Measurements from ENCODE around the gene PTCH1. TPM values are rescaled to one million over a fixed set of nuclear protein-coding genes. Genes with fewer than 3 reads are reported as not detected.

Gene PTCH1
- total and polyA plus RNA-seq, 2 donors (not counting 1 experiment from before 2014, with no cell fraction given) = 3.3 to 20.1 TPM

- peaks cover 5% of the 10 kb centered on the region for H3K79me2 ChIP-seq (ENCODE audit: control insufficient read depth, insufficient read depth, low read length)
- peak overlapping the region; percentile 37 for H3K27ac ChIP-seq (ENCODE audit: insufficient read depth, low read length)
- H3K9me3 ChIP-seq (ENCODE audit: control insufficient read depth, insufficient read depth, low read depth, low read length) = no peaks in the 10 kb centered on the region
- no peak for TF ChIP-seq EZH2 (IDR thresholded peaks at IDR 0.05; ENCODE audit: low read length, missing control alignments)
- TF ChIP-seq CTCF (conservative IDR thresholded peaks at IDR 0.05 in 1 of 2, IDR thresholded peaks at IDR 0.05 in 1 of 2; ENCODE audit: low read depth in 1 of 2, low read length in 2 of 2) = no peak
- peak overlapping the region; percentile 69 for H3K4me2 ChIP-seq (ENCODE audit: extremely low read depth, insufficient read depth, low read length)
- peaks cover 9% of the 10 kb centered on the region for H3K4me1 ChIP-seq (ENCODE audit: control insufficient read depth, extremely low read depth, insufficient read depth, low read length)
- peak overlapping the region; percentile 74 to 89 (median 82) for H3K4me3 ChIP-seq (replicated peaks in 1 of 4; ENCODE audit: control extremely low read depth in 1 of 4, insufficient read depth in 1 of 4, low read depth in 3 of 4, low read length in 4 of 4)
- no peaks in the 10 kb centered on the region for H3K27me3 ChIP-seq (ENCODE audit: control insufficient read depth, insufficient read depth, low read length)
- no peaks in the 10 kb centered on the region for H3K36me3 ChIP-seq (ENCODE audit: control insufficient read depth, insufficient read depth, low read length)
- peak overlapping the region; percentile 57 for H3K9ac ChIP-seq (ENCODE audit: insufficient read depth, low read length)
- peak; percentile 77 for DNase-seq (ENCODE audit: low read depth in 2 of 2)
- H2AFZ ChIP-seq (ENCODE audit: low read length) = peak overlapping the region; percentile 25
- no peaks in the 10 kb centered on the region for H4K20me1 ChIP-seq (ENCODE audit: control insufficient read depth, extremely low read depth, insufficient read depth, low read length)
These were observed 9.1 kb downstream of the PTCH1 start for GRCh38 chr9:95507464-95508241.

- no peaks in the 10 kb centered on the region for H3K27me3 ChIP-seq (ENCODE audit: control insufficient read depth, insufficient read depth, low read length)
- H3K4me2 ChIP-seq (ENCODE audit: extremely low read depth, insufficient read depth, low read length) = peak overlapping the region; percentile 69
- H4K20me1 ChIP-seq (ENCODE audit: control insufficient read depth, extremely low read depth, insufficient read depth, low read length) = no peaks in the 10 kb centered on the region
- peak; percentile 61 to 75 for DNase-seq (ENCODE audit: low read depth in 2 of 2)
- H3K9me3 ChIP-seq (ENCODE audit: control insufficient read depth, insufficient read depth, low read depth, low read length) = no peaks in the 10 kb centered on the region
- no peak for TF ChIP-seq CTCF (conservative IDR thresholded peaks at IDR 0.05 in 1 of 2, IDR thresholded peaks at IDR 0.05 in 1 of 2; ENCODE audit: low read depth in 1 of 2, low read length in 2 of 2)
- TF ChIP-seq EZH2 (IDR thresholded peaks at IDR 0.05; ENCODE audit: low read length, missing control alignments) = no peak
- no peaks in the 10 kb centered on the region for H3K36me3 ChIP-seq (ENCODE audit: control insufficient read depth, insufficient read depth, low read length)
- H3K9ac ChIP-seq (ENCODE audit: insufficient read depth, low read length) = peak overlapping the region; percentile 66
- peak overlapping the region; percentile 74 to 89 (median 82) for H3K4me3 ChIP-seq (replicated peaks in 1 of 4; ENCODE audit: control extremely low read depth in 1 of 4, insufficient read depth in 1 of 4, low read depth in 3 of 4, low read length in 4 of 4)
- peaks cover 1% of the 10 kb centered on the region for H3K79me2 ChIP-seq (ENCODE audit: control insufficient read depth, insufficient read depth, low read length)
- peaks cover 3% of the 10 kb centered on the region for H3K4me1 ChIP-seq (ENCODE audit: control insufficient read depth, extremely low read depth, insufficient read depth, low read length)
- peak overlapping the region; percentile 57 for H2AFZ ChIP-seq (ENCODE audit: low read length)
- H3K27ac ChIP-seq (ENCODE audit: insufficient read depth, low read length) = peak overlapping the region; percentile 37
These were observed 9.9 kb downstream of the PTCH1 start for GRCh38 chr9:95506678-95507463.

GRCh38 chr9:95506428-95506677 is 10.4 kb downstream of the PTCH1 start:
- Histone ChIP-seq H3K4me3 (replicated peaks in 1 of 4; ENCODE audit: control extremely low read depth in 1 of 4, insufficient read depth in 1 of 4, low read depth in 3 of 4, low read length in 4 of 4) (peak overlapping the region; percentile 74 to 89 (median 82)), H3K27ac (ENCODE audit: insufficient read depth, low read length) (peak overlapping the region; percentile 37), H3K4me2 (ENCODE audit: extremely low read depth, insufficient read depth, low read length) (peak overlapping the region; percentile 69), H3K79me2 (ENCODE audit: control insufficient read depth, insufficient read depth, low read length) (peaks cover 1% of the 10 kb centered on the region), H3K4me1 (ENCODE audit: control insufficient read depth, extremely low read depth, insufficient read depth, low read length) (peaks cover 3% of the 10 kb centered on the region), H3K9me3 (ENCODE audit: control insufficient read depth, insufficient read depth, low read depth, low read length) (no peaks in the 10 kb centered on the region), H3K27me3 (ENCODE audit: control insufficient read depth, insufficient read depth, low read length) (no peaks in the 10 kb centered on the region), H2AFZ (ENCODE audit: low read length) (peak overlapping the region; percentile 57), H3K9ac (ENCODE audit: insufficient read depth, low read length) (peak overlapping the region; percentile 66), H3K36me3 (ENCODE audit: control insufficient read depth, insufficient read depth, low read length) (no peaks in the 10 kb centered on the region), H4K20me1 (ENCODE audit: control insufficient read depth, extremely low read depth, insufficient read depth, low read length) (no peaks in the 10 kb centered on the region)
- TF ChIP-seq CTCF (conservative IDR thresholded peaks at IDR 0.05 in 1 of 2, IDR thresholded peaks at IDR 0.05 in 1 of 2; ENCODE audit: low read depth in 1 of 2, low read length in 2 of 2) = no peak
- DNase-seq (ENCODE audit: low read depth in 2 of 2) = peak; percentile 52 to 59

Data from fibroblast of lung (primary cell).